Heart left ventricle (tissue), 13 donors: ENCODE measurements around the gene OR10C1.

Experiments
- POLR2A ChIP-seq, 2 donors: fragments of 450-650 bp; IDR thresholded peaks; one replicate each; pipeline ENCODE4 v1.6.1; 2017; ENCODE audit warnings: antibody characterized with exemption in 2 of 2, mild to moderate bottlenecking in 2 of 2, moderate library complexity in 2 of 2
- TF ChIP-seq, protein P1 (sequence below), 12 donors: fragments of 200-600 bp; sonication (generic) in 4 of 12; IDR thresholded peaks; one replicate each; pipeline versions ENCODE4 v1.5.0 to v1.8.0; 2018 to 2022; ENCODE audit warnings: antibody characterized with exemption in 12 of 12, mild to moderate bottlenecking in 5 of 12
- donor health status: ischemic (EF 13 %, LVEDD 7.1; RV severe dilation, severe dysfunction).
- donor health status: DM: no; HTN: yes; CAD: no.
- donor health status: DM: no; HTN: no; CAD: no.
- donor health status: ischemic (EF 25% LVEDD 6.9; RV normal size, moderate dysfunction).
- donor health status: ischemic (EF 25% LVEDD 5.7; RV mildly dilated, moderate dysfunction).
- donor health status: ischemic (EF 35%, LVEDD 5.7; RV mildly dilated, moderate dysfunction).
- donor health status: nonischemic (EF 11% LVEDD 7.7; RV severe dilation, severe dysfunction).
- donor health status: DM: yes; HTN: yes; CAD: no.
- donor health status: PGD.
- donor health status: ischemic (EF 29% LVEDD 5.4; RV normal size, mild dysfunction).
- donor health status: nonischemic (EF 23%, LVEDD 6.1; RV moderate dilation, normal function).

DNA sequence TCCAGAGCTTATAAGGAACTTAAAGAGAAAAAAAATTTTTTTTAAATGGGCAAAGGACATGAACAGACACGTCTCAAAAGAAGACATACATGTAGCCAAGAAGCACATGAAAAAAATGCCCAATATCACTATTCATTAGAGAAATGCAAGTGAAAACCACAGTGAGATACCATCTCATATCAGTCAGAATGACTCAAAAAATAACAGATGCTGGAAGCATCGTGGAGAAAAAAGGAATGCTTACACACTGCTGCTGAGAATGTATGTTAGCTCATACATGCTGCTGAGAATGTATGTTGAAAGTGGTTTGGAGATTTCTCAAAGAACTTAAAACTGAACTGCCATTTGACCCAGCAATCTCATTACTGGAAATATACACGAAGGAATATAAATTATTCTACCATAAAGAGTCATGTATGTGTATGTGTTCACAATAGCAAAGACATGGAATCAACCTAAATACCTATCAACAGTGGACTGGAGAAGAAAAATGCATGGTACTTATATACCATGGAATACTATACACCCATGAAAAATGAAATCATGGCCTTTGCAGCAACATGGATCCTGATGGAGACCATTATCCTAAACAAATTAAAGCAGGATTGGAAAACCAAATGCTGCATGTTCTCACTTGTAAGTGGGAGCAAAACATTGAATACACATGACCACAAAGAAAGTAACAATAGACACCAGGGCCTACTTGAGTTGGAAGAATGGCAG is 12.5 kb downstream of the OR10C1 start:
- TF ChIP-seq, protein P1, sequence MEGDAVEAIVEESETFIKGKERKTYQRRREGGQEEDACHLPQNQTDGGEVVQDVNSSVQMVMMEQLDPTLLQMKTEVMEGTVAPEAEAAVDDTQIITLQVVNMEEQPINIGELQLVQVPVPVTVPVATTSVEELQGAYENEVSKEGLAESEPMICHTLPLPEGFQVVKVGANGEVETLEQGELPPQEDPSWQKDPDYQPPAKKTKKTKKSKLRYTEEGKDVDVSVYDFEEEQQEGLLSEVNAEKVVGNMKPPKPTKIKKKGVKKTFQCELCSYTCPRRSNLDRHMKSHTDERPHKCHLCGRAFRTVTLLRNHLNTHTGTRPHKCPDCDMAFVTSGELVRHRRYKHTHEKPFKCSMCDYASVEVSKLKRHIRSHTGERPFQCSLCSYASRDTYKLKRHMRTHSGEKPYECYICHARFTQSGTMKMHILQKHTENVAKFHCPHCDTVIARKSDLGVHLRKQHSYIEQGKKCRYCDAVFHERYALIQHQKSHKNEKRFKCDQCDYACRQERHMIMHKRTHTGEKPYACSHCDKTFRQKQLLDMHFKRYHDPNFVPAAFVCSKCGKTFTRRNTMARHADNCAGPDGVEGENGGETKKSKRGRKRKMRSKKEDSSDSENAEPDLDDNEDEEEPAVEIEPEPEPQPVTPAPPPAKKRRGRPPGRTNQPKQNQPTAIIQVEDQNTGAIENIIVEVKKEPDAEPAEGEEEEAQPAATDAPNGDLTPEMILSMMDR (IDR thresholded peaks at IDR 0.05) = no peak
- TF ChIP-seq POLR2A (IDR thresholded peaks at IDR 0.05) = no peak
